Adrenal gland (tissue), 12 donors: ENCODE results near the gene TMEM253. TPM values are rescaled to one million over a fixed set of nuclear protein-coding genes. Genes with fewer than 3 reads are reported as not detected.

ENCODE experiments used
- DNase-seq, 7 donors: peaks; one replicate each; pipeline ENCODE4 v3.0.0-alpha.2; 2019 to 2020
- H3K27ac ChIP-seq, 5 donors: fragments of 200-600 bp; sonication (generic) in 4 of 5; 1 replicate in 3 of 5; 2 replicates in 2 of 5; pipeline versions ENCODE4 v1.5.1 to v1.8.0; 2016 to 2020; ENCODE audit warnings: mild to moderate bottlenecking in 1 of 5
- H3K27me3 ChIP-seq: fragments of 200-600 bp; 2 replicates; pipeline ENCODE4 v1.8.0; 2021
- H3K36me3 ChIP-seq, 2 donors: fragments of 200-600 bp; replicated peaks in 1 of 2; 1 replicate in 1 of 2; 2 replicates in 1 of 2; pipeline versions ENCODE4 v1.5.1 to v1.8.0; 2018 to 2022
- H3K4me1 ChIP-seq, 2 donors: fragments of 200-600 bp; replicated peaks in 1 of 2; 1 replicate in 1 of 2; 2 replicates in 1 of 2; pipeline versions ENCODE4 v1.5.1 to v1.8.0; 2018 to 2021
- H3K4me3 ChIP-seq, 4 donors: fragments of 200-600 bp; sonication (generic) in 3 of 4; one replicate each; pipeline ENCODE4 v1.5.1; 2016 to 2018
- H3K9me3 ChIP-seq, 3 donors: fragments of 200-600 bp; sonication (generic) in 1 of 3; replicated peaks in 1 of 3; 1 replicate in 2 of 3; 2 replicates in 1 of 3; pipeline versions ENCODE4 v1.5.1 to v1.8.0; 2016 to 2021
- POLR2A ChIP-seq, 2 donors: fragments of 450-650 bp; IDR thresholded peaks; one replicate each; pipeline ENCODE4 v1.6.1; 2017; ENCODE audit warnings: antibody characterized with exemption in 2 of 2, mild to moderate bottlenecking in 2 of 2, moderate library complexity in 1 of 2
- WGBS, 4 donors: extraction: QIAGEN DNeasy Blood & Tissue Kit in 2 of 4; methylation state at CpG; one replicate each; pipeline versions ENCODE4 v1.1.5 to v1.1.7; 2013 to 2017; 5-methylcytosine and 5-hydroxymethylcytosine counted together
- intact Hi-C, 2 donors: fragments of 100-400 bp; cut with DNase I; formaldehyde crosslinking; loops; one replicate each; pipeline versions ENCODE4 v1.14.1 to v1.15.0; 2022 to 2023
- polyA plus RNA-seq, 3 donors: library from polyadenylated mRNA; stranded (reverse); fragments of 200-250 nt in 2 of 3; fragments of 350-450 nt in 1 of 3; fragmentation: Illumina TruSeq in 1 of 3; extraction: RNeasy Lipid Tissue Mini Kit (QIAGEN cat#74804) in 1 of 3; gene quantifications; one replicate each; pipeline ENCODE4 v1.2.3, GENCODE V29; 2013 to 2014
- total RNA-seq, 9 donors: library from RNA; depleted of rRNA in 4 of 9; stranded (reverse); fragments of >200 nt in 4 of 9; fragments of 120-200 nt in 1 of 9; fragmentation: NEBNext Ultra II Directional in 1 of 9; extraction: Animal tissue kit (Norgen Biotek cat#: 25700) in 1 of 9; gene quantifications; one replicate each; pipeline versions ENCODE4 v1.1.0 to v1.2.4, GENCODE V29; 2013 to 2023
- TF ChIP-seq, protein P1 (sequence below), 6 experiments: fragments of 450-650 bp in 4 of 6; fragments of 200-600 bp in 2 of 6; sonication (generic) in 1 of 6; IDR thresholded peaks; 1 replicate in 5 of 6; 2 replicates in 1 of 6; pipeline versions ENCODE4 v1.5.1 to v1.8.0; 2016 to 2021; ENCODE audit warnings: antibody characterized with exemption in 6 of 6, mild to moderate bottlenecking in 2 of 6, moderate library complexity in 1 of 6
- donor health status: healthy with polysubstance abuse.
- donor health status: Bipolar disorder and iron deficiency.
- donor health status: DM: yes; HTN: yes; CAD: no.
- donor health status: DM: no; HTN: no; CAD: no.
- donor health status: DM: no; HTN: no; CAD: no.
- donor health status: DM: yes; HTN: yes; CAD: no.

The TMEM253 gene
- total and polyA plus RNA-seq, 12 donors: 0.55 to 8.8 (median 2.3) TPM; not detected in 1

DNA sequence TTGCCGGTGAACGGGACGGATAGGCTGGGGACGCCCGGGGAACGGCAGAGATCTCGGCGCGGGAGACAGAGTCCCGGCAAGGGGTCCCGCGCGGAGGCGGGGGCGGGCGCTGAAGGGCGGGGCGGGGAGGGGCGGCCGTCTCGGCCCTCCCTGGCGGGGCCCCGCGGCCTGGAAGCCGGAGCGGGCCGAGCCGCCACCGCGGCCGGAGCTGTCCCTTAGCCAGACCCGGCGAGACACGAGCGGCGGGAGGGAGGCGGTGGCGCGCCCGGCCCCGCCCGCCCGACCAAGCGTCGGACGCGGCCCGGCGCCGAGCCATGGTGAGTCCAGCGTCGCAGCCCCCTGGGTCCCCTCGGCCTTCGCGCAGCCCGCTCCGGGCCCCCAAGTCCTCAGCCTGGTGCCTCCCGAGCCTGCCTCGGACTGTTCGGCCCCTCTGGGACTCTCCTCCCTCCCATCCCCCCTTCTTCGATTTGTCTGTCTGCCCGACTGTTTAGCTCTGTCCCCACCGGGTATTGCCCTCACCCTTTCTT, 30.7 kb upstream of the TMEM253 start, which contains the start of gene ARHGEF40:
Gene ARHGEF40, plus strand, starts transcription at position 222 of the 527 bp plus-strand sequence. Its CDS starts 93 bp downstream, at position 315.
- H3K36me3 ChIP-seq: peaks cover 0 to 23% of the 10 kb centered on the region in 2 donors
- peak within 1 kb of the TSS; percentile 43 to 93 (median 85) for H3K27ac ChIP-seq
- WGBS, 4 donors: 0 to 3% (median 1%) methylated on average over 15 to 63 of the region's 63 CpGs
- no peaks in the 10 kb centered on the region for H3K9me3 ChIP-seq
- H3K4me3 ChIP-seq: peak within 1 kb of the TSS; percentile 14 to 88 (median 58)
- peaks cover 25 to 29% of the 10 kb centered on the region in 2 donors for H3K4me1 ChIP-seq
- DNase-seq: peak; percentile 62 to 77 (median 74)
- TF ChIP-seq, protein P1, sequence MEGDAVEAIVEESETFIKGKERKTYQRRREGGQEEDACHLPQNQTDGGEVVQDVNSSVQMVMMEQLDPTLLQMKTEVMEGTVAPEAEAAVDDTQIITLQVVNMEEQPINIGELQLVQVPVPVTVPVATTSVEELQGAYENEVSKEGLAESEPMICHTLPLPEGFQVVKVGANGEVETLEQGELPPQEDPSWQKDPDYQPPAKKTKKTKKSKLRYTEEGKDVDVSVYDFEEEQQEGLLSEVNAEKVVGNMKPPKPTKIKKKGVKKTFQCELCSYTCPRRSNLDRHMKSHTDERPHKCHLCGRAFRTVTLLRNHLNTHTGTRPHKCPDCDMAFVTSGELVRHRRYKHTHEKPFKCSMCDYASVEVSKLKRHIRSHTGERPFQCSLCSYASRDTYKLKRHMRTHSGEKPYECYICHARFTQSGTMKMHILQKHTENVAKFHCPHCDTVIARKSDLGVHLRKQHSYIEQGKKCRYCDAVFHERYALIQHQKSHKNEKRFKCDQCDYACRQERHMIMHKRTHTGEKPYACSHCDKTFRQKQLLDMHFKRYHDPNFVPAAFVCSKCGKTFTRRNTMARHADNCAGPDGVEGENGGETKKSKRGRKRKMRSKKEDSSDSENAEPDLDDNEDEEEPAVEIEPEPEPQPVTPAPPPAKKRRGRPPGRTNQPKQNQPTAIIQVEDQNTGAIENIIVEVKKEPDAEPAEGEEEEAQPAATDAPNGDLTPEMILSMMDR (IDR thresholded peaks at IDR 0.05): no peak
- TF ChIP-seq POLR2A (IDR thresholded peaks at IDR 0.05): peak; percentile 60 to 77
- H3K27me3 ChIP-seq: no peaks in the 10 kb centered on the region
- intact Hi-C loops: no loop called here

DNA sequence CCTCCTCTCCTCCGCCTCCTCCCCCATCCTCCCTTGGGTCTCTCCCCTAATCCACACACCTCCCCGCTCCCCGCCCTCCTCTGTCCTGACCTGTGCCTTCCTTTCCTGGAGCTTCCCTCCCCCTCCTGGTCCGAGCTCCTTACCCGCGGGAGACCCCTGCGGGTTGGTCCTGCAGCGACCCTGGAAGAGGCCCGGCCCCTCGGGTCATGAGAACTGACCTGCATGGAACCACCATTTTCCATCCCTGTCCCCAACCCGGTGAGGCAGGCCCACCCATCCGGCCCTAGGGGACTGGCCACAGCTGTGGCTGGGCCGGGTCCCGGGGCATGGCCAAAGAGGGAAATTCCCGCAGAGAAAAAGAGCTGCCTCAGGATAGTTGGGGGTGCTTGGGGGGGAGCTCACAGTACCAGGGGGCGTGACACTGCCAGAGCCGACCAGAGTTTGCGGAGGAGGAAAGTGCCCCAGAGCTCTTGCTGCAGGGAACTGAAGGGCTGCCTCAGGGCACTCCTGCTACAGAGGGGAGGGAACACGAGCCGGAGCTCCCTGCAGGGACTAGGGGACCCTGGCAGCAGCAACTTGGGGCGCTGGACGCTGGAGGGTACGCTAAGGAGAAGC, 30.1 kb upstream of the TMEM253 start:
- Histone ChIP-seq H3K27ac (peak overlapping the region; percentile 43 to 93 (median 85)), H3K4me3 (peak overlapping the region; percentile 14 to 88 (median 58)), H3K27me3 (no peaks in the 10 kb centered on the region), H3K9me3 (no peaks in the 10 kb centered on the region), H3K4me1 (peaks cover 25 to 29% of the 10 kb centered on the region in 2 donors), H3K36me3 (peaks cover 0 to 29% of the 10 kb centered on the region in 2 donors)
- 0 to 1% (median 1%) methylated on average over 20 to 23 of the region's 23 CpGs for WGBS, 4 donors
- TF ChIP-seq, protein P1 (IDR thresholded peaks at IDR 0.05): no peak
- TF ChIP-seq POLR2A (IDR thresholded peaks at IDR 0.05): no peak
- DNase-seq: peak; percentile 43 to 65 (median 55)
- intact Hi-C loops: no loop called here

DNA sequence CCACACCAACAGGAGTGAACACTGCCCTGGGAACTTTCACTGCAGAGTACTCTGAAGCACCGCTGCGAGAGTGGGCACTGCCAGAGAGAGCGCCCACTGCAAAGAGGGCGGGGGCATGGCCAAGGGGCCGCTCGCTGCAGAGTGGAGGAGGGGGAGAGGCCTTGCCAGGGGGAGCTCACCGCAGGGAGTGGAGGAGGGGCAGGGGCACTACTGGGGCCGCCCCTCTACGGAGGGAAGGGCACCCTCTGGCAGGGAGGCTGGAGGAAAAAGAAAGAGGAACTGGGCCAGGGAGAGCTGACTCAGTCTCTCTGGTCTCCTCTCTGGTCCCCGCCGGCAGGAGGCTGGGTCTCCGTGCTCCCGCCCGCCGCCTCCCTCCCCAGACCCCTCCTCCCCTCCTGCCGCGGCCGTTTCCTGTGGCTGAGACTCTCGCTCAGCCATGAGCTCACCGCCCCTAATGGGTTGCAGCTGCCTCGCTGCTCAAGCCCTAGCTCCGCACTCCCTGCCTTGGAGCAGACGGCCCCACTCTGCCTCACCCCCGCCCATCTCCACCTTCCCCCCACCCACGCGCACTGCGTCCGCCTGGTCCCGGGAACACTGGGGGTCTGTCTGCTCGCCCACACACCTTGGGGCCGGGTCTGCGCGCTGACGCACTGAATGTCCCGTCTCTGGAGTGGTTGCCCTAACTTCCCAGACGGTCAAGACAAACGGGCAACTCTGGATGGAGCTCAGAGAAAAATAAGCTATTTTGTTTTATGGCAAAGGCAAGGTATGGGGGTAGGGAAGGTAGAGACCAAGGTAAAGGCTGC, 29.4 kb upstream of the TMEM253 start:
- TF ChIP-seq, protein P1 (IDR thresholded peaks at IDR 0.05): peak in 1 of 6 experiments; percentile 16
- peak in 1 of 2 donors; percentile 71 for TF ChIP-seq POLR2A (IDR thresholded peaks at IDR 0.05)
- Histone ChIP-seq H3K27ac (peak overlapping the region; percentile 43 to 93 (median 85)), H3K4me3 (peak overlapping the region; percentile 49 to 88 (median 62)), H3K36me3 (peaks cover 0 to 36% of the 10 kb centered on the region in 2 donors), H3K4me1 (peaks cover 25 to 29% of the 10 kb centered on the region in 2 donors), H3K27me3 (no peaks in the 10 kb centered on the region), H3K9me3 (no peaks in the 10 kb centered on the region)
- peak; percentile 84 to 93 (median 90) for DNase-seq
- 0 to 1% (median 0%) methylated on average over 1 to 37 of the region's 37 CpGs for WGBS, 4 donors
- intact Hi-C loops: no loop called here

DNA sequence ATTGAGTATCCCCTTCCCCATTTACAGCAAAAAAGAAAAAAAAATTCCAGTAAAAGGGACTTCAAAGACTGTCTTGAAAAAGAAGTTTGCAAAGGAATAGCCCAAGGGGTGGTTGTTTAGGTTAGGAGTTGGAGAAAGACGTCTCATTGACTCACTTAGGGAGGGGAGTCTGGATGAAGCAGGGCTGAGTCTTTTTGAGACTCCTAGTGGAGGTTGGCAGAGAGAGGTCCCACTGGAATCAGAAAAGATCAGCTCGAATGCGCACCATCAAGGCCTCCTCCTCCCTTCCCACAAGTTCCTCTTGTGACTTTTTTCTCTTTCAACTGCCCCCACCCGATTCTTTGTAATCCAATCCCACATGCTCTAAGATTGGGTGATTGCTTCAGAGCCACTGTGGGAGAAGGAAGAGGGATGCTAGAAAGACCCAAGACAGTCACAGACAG, 28.8 kb upstream of the TMEM253 start:
- WGBS, 4 donors: 9 to 17% (median 11%) methylated on average over 4 of the region's 4 CpGs
- H3K36me3 ChIP-seq: peaks cover 0 to 42% of the 10 kb centered on the region in 2 donors
- TF ChIP-seq POLR2A (IDR thresholded peaks at IDR 0.05): no peak
- TF ChIP-seq, protein P1 (IDR thresholded peaks at IDR 0.05): peak in 3 of 6 experiments; percentile 11 to 24 (median 12)
- H3K27me3 ChIP-seq: no peaks in the 10 kb centered on the region
- H3K4me3 ChIP-seq: peak overlapping the region in 3 of 4 donors; percentile 58 to 88 (median 67)
- intact Hi-C loops: no loop called here
- peaks cover 25 to 29% of the 10 kb centered on the region in 2 donors for H3K4me1 ChIP-seq
- H3K27ac ChIP-seq: peak overlapping the region; percentile 43 to 93 (median 85)
- peak in 2 of 7 donors; percentile 29 to 44 for DNase-seq
- H3K9me3 ChIP-seq: no peaks in the 10 kb centered on the region
